Osteoblast (primary cell): ENCODE results near the gene DCX. TPM values are rescaled to one million over a fixed set of nuclear protein-coding genes. Genes with fewer than 3 reads are reported as not detected.

ENCODE experiments used
- DNase-seq: peaks from one replicate; pipeline ENCODE4 v3.0.0; 2011; ENCODE audit warnings: low spot score, mixed read lengths; ENCODE audit not compliant: insufficient read length; ENCODE audit errors: missing footprints
- H2AFZ ChIP-seq: 2 replicates; pipeline ENCODE4 v1.6.0; 2011; ENCODE audit warnings: mild to moderate bottlenecking, low read length
- H3K27ac ChIP-seq: 2 replicates; pipeline ENCODE4 v1.5.1; 2011; ENCODE audit warnings: mild to moderate bottlenecking, low read depth, low read length, moderate library complexity
- H3K27me3 ChIP-seq: 2 replicates; pipeline ENCODE4 v1.6.0; 2012; ENCODE audit warnings: mild to moderate bottlenecking, control low read depth, inconsistent platforms, low read length, moderate library complexity; ENCODE audit not compliant: insufficient read depth
- H3K36me3 ChIP-seq: 2 replicates; pipeline ENCODE4 v1.5.1; 2011; ENCODE audit warnings: mild to moderate bottlenecking, low read length, control low read depth, moderate library complexity; ENCODE audit not compliant: insufficient read depth
- H3K4me1 ChIP-seq: 2 replicates; pipeline ENCODE4 v1.5.1; 2011; ENCODE audit warnings: mild to moderate bottlenecking, low read length, control low read depth, moderate library complexity; ENCODE audit not compliant: insufficient read depth
- H3K4me2 ChIP-seq: 2 replicates; pipeline ENCODE4 v1.6.0; 2011; ENCODE audit warnings: mild to moderate bottlenecking, low read length; ENCODE audit not compliant: insufficient read depth
- H3K4me3 ChIP-seq: fragments of 200-600 bp; sonication (generic); 3 replicates; pipeline ENCODE4 v1.5.1; 2012; ENCODE audit warnings: mild to moderate bottlenecking, low read length, inconsistent platforms; ENCODE audit not compliant: insufficient read depth
- H3K79me2 ChIP-seq: 2 replicates; pipeline ENCODE4 v1.6.0; 2012; ENCODE audit warnings: mild to moderate bottlenecking, low read length, control low read depth, inconsistent platforms; ENCODE audit not compliant: insufficient read depth
- H3K9me3 ChIP-seq: 2 replicates; pipeline ENCODE4 v1.5.1; 2011; ENCODE audit warnings: low read depth, low read length, control low read depth
- H4K20me1 ChIP-seq: 2 replicates; pipeline ENCODE4 v1.6.0; 2012; ENCODE audit warnings: mild to moderate bottlenecking, low read length, control low read depth; ENCODE audit not compliant: insufficient read depth
- CTCF ChIP-seq: IDR thresholded peaks from 2 replicates; pipeline ENCODE4 v1.5.1; 2011; ENCODE audit warnings: mild to moderate bottlenecking, low read depth, low read length, moderate library complexity; ENCODE audit errors: extremely low read depth
- total RNA-seq: library from RNA; depleted of rRNA; stranded (reverse); fragments of >200 nt; gene quantifications from 2 replicates; pipeline ENCODE4 v1.2.3, GENCODE V29; 2012

Gene DCX
- total RNA-seq, 1 donor = not detected

- Histone ChIP-seq H3K79me2 (no peaks in the 10 kb centered on the region), H2AFZ (no peak overlapping the region), H3K27ac (no peak overlapping the region), H3K4me3 (no peak overlapping the region), H3K4me1 (no peaks in the 10 kb centered on the region), H3K36me3 (no peaks in the 10 kb centered on the region), H3K9me3 (no peaks in the 10 kb centered on the region), H3K27me3 (peaks cover 10% of the 10 kb centered on the region), H3K4me2 (no peak overlapping the region), H4K20me1 (no peaks in the 10 kb centered on the region)
- TF ChIP-seq CTCF = no peak
- no peak for DNase-seq
These were observed 109.7 kb downstream of the DCX start for GRCh38 chrX:111302284-111302683.

DNA sequence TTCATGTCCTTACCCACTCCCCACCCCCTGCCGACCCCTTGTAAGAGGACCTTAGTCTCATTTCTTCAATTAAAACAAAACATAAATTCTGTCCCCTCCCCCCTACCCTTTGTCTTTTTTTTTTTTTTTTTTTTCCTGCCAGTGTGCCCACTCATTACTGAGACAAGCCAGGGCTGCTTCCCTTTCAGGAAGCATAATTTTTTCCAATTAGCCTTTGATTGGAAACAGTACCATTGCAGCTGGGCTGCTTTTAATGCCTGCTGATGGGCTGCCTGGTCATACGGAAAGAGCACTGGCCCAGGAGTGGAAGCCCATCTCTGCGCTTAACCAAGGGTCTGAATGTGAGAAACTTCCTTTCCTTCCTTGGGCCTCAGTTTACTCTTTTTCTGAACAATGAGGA lies 123.2 kb downstream of the DCX start:
- TF ChIP-seq CTCF = no peak
- peaks cover 14% of the 10 kb centered on the region for H3K27me3 ChIP-seq
- H3K79me2 ChIP-seq = no peaks in the 10 kb centered on the region

GRCh38 chrX:111284631-111285293 lies 127.2 kb downstream of the DCX start:
- no peak for TF ChIP-seq CTCF
- Histone ChIP-seq H3K36me3 (no peaks in the 10 kb centered on the region), H3K79me2 (no peaks in the 10 kb centered on the region), H3K27me3 (peaks cover 23% of the 10 kb centered on the region), H3K27ac (no peak overlapping the region), H3K9me3 (no peaks in the 10 kb centered on the region), H3K4me3 (no peak overlapping the region), H4K20me1 (no peaks in the 10 kb centered on the region), H3K4me2 (no peak overlapping the region), H3K4me1 (no peaks in the 10 kb centered on the region), H2AFZ (no peak overlapping the region)
- no peak for DNase-seq

More for the DNA sequence above, 123.2 kb downstream of the DCX start:
- H3K27ac ChIP-seq = no peak overlapping the region
- H4K20me1 ChIP-seq = no peaks in the 10 kb centered on the region
- no peak overlapping the region for H3K4me2 ChIP-seq
- H3K4me1 ChIP-seq = no peaks in the 10 kb centered on the region
- no peak for DNase-seq
- no peaks in the 10 kb centered on the region for H3K36me3 ChIP-seq
- no peak overlapping the region for H2AFZ ChIP-seq
- H3K4me3 ChIP-seq = no peak overlapping the region
- no peaks in the 10 kb centered on the region for H3K9me3 ChIP-seq

DNA sequence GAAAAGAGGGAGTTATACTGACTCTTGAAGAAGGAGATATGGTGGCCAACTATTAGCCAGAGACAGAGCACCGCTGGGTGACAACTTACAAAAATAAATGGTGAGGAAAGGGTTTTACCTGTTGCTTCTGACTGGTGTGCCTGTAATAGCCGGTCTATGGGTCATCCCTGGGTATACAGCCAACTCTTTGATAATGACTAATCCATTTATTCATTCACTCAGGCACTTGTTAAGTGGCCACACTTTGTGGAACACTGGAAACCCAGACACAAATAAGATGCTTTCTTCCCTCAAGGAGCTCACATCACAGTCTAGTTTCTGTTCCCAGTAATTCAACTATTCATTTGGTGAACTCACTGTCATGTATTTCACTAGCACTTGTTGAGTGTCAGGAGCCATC lies 128.5 kb downstream of the DCX start:
- Histone ChIP-seq H3K4me1 (no peaks in the 10 kb centered on the region), H3K4me3 (no peak overlapping the region), H3K27me3 (peaks cover 20% of the 10 kb centered on the region), H3K27ac (no peak overlapping the region), H3K4me2 (no peak overlapping the region), H2AFZ (no peak overlapping the region), H4K20me1 (no peaks in the 10 kb centered on the region), H3K36me3 (no peaks in the 10 kb centered on the region), H3K79me2 (no peaks in the 10 kb centered on the region), H3K9me3 (no peaks in the 10 kb centered on the region)
- no peak for TF ChIP-seq CTCF
- no peak for DNase-seq
